ENCODE data around the gene GSG1L.

GSG1L gene

DNA sequence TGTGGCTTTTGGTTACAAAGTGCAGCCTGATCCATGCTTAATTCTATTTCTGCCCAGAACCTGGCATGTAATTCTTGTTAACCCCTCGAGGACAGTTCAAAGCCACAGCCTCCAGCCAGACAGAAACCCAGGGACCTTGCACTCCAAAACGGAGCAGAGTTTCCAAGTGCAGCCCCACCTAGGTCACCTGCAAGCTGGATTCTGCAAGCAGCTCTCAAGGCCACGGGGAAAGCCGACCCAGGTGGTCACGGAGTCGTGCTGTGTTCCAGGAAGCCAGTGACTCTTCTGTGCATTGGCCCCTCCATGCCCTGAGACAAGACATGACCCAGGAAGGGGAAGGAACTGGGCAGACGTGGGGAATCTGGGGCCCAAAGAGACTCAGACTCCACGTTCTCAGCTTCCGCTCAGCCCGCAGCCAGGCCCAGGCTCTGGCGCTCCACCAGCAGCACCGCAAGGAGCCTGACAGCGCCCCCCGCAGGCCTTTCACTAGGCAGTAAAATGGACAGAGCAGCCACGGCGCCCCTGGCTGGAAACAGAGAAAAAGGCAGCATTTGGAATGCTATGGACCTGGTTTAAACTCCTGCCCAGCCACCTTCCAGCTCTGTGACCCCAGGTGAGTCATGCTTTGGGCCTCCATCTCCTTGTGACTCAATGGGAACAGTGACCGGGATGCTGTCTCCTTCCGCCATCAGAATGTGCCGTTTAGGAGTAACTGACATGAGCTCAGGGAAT, 27.3 kb upstream of the GSG1L start:
- no peak for DNase-seq

DNA sequence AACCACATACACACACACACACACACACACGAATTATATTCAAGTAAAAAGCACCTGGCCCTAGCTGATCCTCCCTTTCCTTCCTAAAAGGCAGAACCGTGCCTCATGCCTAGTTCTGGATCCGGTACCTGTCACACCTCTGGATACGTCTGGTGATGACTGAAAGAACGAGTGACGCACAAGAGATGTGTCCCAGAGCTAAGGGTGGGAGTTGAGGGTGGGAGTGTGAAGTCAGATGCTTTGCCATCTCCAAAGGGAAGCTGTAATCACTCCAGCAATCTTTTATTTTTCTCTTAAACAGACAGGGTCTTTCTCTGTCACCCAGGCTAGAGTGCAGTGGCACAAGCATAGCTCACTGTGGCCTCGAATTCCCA, 26.5 kb upstream of the GSG1L start:
- no peak for DNase-seq

DNA sequence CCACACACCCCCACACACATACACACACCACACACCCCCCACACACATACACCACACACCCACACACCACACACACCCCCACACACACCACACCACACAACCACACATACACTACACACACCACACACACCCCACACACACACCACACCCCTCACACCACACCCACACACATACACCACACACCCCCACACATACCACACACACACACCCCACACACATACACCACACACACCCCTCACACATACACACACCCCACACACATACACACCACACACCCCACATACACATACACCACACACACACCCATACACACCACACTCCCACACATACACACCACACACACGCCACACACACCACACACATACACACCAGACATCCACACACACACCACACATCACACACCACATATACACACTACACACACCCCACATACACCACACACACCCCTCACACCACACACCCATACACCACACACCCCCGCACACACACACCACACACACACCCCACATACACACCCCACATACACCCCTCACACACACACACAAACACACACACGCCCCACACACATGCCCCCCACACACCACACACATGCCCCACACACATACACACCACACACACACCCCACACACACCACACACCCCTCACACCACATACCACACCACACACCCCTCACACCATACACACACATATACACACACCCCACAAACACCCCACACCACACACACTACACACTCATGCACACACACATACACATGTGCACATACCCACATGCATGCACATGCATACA, 25.9 kb upstream of the GSG1L start:
- no peak for DNase-seq

DNA sequence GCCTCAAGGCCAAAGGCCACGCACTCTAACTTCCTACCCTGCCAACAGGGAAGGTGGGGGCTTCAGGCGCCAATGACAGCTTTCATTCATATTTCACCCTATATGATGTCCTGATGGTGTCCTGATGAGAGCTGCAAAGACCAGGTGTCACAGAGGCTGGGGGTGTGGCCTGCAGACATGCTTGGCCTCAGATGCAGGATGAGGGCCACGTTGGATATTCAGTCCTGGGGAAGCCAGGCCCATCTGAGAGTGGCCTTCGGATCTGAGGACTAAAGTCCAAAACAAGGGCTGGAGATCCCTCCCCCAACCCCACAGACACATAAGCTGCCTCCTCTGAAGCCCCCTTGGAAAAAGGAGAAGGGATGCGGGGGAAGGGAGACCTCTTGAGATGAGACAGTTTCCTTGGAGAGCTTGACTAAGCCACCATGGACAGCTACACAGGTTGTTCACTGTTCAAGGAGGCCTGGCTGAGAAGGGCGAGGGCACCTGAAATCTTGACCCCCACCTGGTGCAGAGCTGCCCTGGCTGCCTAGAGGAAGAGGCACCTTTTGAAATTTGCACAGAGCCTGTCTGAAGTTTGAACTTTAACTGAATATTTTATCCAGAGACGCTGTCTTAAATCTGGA, 24.3 kb upstream of the GSG1L start:
- DNase-seq: no peak

- no peak for DNase-seq
Observed at GRCh38 chr16:28087140-28087660, 23.7 kb upstream of the GSG1L start.

- no peak for DNase-seq
Observed at GRCh38 chr16:28086186-28087139, 22.9 kb upstream of the GSG1L start.

GRCh38 chr16:28085389-28086171, 22.1 kb upstream of the GSG1L start:
- no peak for DNase-seq

DNA sequence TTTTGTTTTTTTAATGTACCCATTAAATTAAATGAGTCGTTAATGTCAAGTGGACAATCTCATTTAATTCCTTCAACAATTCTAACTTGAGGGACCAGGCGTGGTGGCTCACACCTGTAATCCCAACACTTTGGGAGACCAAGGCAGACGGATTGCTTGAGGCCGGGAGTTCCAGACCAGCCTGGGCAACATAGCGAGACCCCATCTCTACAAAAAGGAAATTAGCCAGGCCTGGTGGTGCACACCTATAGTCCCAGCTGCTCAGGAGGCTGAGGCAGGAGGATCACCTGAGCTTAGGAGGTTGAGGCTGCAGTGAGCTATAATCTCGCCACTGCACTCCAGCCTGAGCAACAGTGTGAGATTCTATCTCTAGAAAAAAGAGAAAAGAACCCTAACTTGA, 20.7 kb upstream of the GSG1L start:
- no peak for DNase-seq

- no peak for DNase-seq
Observed at GRCh38 chr16:28082624-28083023, 19.1 kb upstream of the GSG1L start.

- DNase-seq: no peak
Observed at GRCh38 chr16:28081391-28081968, 18.0 kb upstream of the GSG1L start.

GRCh38 chr16:28078261-28078660, 14.7 kb upstream of the GSG1L start:
- no peak for DNase-seq

DNA sequence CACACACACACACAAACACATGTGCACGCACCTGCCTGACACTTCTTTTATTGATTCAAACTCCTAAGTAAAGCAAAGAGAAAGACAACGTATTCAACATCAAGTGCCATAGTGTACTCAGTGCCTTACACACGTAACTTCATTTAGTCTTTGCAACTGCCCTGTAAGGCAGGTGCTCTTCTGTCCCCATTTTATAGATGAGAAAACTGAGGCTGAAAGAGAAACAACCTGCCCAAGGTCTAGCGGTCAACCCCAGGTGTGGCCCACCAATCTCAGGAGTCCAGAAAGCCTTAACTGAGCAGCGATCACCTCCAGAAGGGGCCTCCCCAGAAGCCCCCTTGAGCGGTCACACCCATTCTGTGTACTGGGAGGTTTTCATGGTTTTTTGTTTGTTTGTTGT, 10.3 kb upstream of the GSG1L start:
- DNase-seq: no peak

DNA sequence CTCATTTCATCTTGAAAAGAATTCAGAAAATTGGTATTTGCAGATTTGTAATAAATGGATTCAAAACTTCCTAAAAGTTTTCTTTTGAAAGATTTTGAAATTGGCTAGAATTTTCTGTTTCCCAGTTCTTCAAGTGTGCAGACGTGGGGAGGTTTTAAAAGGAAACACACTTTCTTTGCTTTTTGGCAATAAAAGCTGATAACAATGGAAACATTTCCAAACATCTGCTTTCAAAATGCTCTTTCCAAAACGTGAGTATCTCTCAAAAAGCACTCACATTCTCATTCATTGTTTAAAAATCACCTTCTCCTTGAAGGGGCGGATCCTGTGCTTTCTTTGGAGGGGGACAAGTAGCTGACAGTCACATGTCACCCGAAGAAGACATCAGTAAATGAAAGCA, 8.6 kb upstream of the GSG1L start:
- DNase-seq: no peak

DNA sequence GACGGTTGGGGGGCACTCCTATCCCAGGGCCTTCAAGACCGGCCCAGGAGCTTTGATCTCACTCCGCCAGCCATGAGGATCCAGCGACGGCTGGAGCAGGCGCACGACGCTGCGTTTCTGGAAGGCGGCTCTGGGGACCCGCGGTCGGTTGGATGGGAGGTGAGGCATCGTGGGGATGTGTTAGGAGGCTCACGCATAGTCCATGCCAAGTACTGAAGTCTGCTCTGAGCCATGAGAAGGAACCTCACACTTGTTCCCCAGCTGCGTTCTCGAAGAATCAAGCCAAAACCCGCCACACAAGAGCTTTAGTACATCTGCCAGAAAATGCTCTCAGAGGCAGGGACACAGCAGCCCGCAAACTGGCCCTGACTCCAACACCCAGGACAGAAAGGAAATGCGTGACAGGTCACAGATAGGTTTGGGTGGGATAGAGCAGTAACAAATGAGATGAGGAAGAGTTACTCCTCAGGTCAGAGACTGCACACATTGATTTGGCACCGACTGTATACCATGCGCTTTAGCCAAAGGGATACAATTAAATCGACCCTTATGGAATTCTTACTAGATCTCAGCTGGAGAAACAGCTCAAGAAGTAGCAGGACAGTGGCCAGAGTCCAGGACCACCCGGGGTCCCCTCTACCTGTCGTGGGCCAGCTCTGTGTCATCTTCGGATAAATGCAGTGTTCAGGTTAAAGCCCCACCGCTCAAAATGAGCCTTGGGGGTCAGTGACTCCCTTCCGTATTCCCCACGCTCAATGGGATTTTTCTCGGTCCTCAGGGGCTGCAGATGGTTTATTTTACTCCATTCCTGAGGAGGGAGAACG, 6.7 kb upstream of the GSG1L start:
- no peak for DNase-seq

DNA sequence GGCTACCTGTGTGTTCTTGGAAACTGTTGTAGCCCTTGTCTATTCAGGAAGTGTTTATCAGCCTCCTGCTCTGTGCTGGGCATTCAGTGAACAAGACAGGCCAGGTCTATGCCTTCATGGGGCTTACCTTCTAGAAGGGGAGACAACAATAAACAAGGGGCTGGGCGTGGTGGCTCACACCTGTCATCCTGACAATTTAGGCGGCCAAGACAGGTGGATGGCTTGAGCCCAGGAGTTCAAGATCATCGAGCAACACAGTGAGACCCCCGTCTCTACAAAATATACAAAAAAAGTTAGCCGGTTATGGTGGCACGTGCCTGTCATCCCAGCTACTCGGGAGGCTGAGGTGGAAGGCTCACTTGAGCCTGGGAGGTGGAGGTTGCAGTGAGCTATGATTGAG, 5.5 kb upstream of the GSG1L start:
- DNase-seq: no peak

- DNase-seq: no peak
Observed at GRCh38 chr16:28067604-28068379, 4.3 kb upstream of the GSG1L start.

DNA sequence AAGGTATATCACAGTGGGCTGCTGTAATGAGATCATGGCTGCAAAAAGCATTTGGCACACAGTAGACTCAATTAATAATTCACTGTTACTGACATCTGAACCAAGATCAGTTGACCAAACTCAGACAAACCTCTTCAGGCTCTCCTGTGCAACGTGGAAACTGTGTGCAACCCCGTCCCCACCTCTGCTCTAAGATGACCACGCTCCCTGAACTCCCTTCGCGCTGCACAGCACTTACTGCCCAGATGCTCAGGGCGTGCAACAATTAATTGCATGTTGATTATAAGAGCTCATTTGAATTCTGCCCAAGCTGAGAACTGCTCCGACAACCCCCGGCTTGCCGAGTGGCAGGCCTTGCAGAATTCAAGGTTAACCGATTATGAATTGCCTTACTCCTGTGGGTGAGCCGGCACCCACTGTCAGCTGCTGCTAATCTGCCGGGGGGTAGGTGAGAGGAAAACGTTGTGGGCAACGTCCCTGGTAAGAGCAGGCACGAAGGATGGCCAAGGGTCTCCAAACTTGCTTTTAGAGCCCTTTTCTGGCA, 1.3 kb upstream of the GSG1L start:
- DNase-seq: no peak

GRCh38 chr16:28064150-28064549, 636 bp upstream of the GSG1L start:
- DNase-seq: no peak

DNA sequence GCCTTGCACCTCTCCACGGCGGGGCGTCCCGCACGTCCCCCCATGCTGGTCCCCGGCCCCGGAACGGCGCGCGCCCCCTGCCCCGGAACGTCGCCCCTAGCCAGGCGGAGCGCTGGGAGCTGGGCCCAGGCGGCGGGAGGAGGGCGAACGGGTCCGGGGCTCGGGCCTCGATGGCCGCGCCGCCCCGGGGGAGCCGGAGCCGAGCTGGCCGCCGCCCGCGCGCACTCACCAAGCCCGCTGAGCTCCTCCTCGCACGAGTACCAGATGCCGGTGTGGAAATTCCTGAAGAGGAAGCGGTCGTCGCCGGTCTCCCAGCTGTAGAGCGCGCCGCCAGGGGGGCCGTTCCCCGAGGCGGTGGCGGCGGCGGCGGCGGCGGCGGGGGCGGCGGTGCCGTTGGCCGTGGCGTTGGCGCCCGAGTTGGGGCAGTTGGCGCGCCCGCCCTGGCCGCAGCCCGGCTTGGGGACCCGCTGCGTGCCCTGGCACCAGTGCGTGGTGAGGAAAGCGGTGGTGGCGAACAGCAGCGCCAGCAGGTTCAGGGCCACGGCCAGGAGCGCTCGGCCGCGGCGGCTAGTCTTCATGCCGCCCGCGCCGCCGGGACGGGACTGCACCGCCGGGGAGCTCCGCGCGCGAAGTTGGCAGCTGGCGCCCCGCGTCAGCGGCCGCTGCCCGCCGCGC, 530 bp downstream of the GSG1L start:
- no peak for DNase-seq
